Erythroblast (primary cell): ENCODE results near the gene LGALS7.
A peak's percentile ranks its signal among the peaks of the same experiment; 100 is the strongest.
"Not testable (repeated sequence)": the region's sequence is repeated elsewhere in the genome, so short reads cannot be mapped to it uniquely, and the experiment has no call there.

ENCODE experiments used
- DNase-seq, 2 experiments: peaks; one replicate each; lab custom pipeline; 2025; lab: John Stamatoyannopoulos, UW
- GATA1 ChIP-seq: IDR thresholded peaks from 2 replicates; pipeline ENCODE4 v1.6.1; 2011; ENCODE audit warnings: low read depth, mild to moderate bottlenecking, control low read depth, low read length, moderate library complexity
- POLR2A ChIP-seq: IDR thresholded peaks from 2 replicates; pipeline ENCODE4 v1.6.1; 2011; ENCODE audit warnings: mild to moderate bottlenecking, low read length

The LGALS7 gene

GRCh38 chr19:38806371-38806770 lies 33.1 kb upstream of the LGALS7 start:
- TF ChIP-seq POLR2A (no peak), GATA1 (no peak)

GRCh38 chr19:38805180-38805579 lies 31.9 kb upstream of the LGALS7 start:
- no peak for DNase-seq

More at GRCh38 chr19:38806371-38806770, 33.1 kb upstream of the LGALS7 start:
- no peak for DNase-seq

GRCh38 chr19:38803543-38803942 lies 30.2 kb upstream of the LGALS7 start:
- DNase-seq = no peak
- TF ChIP-seq GATA1 = no peak

More at GRCh38 chr19:38805180-38805579, 31.9 kb upstream of the LGALS7 start:
- TF ChIP-seq GATA1 (no peak), POLR2A (no peak)

GRCh38 chr19:38801359-38802095 lies 28.2 kb upstream of the LGALS7 start:
- DNase-seq = no peak
- TF ChIP-seq GATA1 (no peak), POLR2A (no peak)

GRCh38 chr19:38800577-38801347 lies 27.4 kb upstream of the LGALS7 start:
- TF ChIP-seq POLR2A = no peak
- no peak for TF ChIP-seq GATA1
- no peak for DNase-seq

GRCh38 chr19:38799104-38799503 lies 25.8 kb upstream of the LGALS7 start:
- no peak for DNase-seq
- TF ChIP-seq GATA1 (no peak), POLR2A (no peak)

GRCh38 chr19:38797781-38798180 lies 24.5 kb upstream of the LGALS7 start:
- DNase-seq = not testable (repeated sequence)

GRCh38 chr19:38796154-38796553 lies 22.8 kb upstream of the LGALS7 start:
- TF ChIP-seq GATA1 (no peak), POLR2A (no peak)
- DNase-seq = no peak

GRCh38 chr19:38795549-38795948 lies 22.2 kb upstream of the LGALS7 start:
- no peak for DNase-seq
- TF ChIP-seq GATA1 = no peak
- no peak for TF ChIP-seq POLR2A

- TF ChIP-seq POLR2A (no peak), GATA1 (no peak)
- no peak for DNase-seq
Observed at GRCh38 chr19:38793671-38794070, 20.4 kb upstream of the LGALS7 start.

- no peak for DNase-seq
Observed at GRCh38 chr19:38793177-38793576, 19.9 kb upstream of the LGALS7 start.

GRCh38 chr19:38792250-38793111 lies 19.2 kb upstream of the LGALS7 start:
- TF ChIP-seq GATA1 = no peak
- TF ChIP-seq POLR2A = no peak
- peak in 1 of 2 experiments; percentile 26 for DNase-seq

More at GRCh38 chr19:38793177-38793576, 19.9 kb upstream of the LGALS7 start:
- TF ChIP-seq GATA1 = no peak
- no peak for TF ChIP-seq POLR2A

- DNase-seq = not testable (repeated sequence)
Observed at GRCh38 chr19:38791451-38792064, 18.2 kb upstream of the LGALS7 start.

- DNase-seq = not testable (repeated sequence)
Observed at GRCh38 chr19:38790507-38791403, 17.4 kb upstream of the LGALS7 start.
